GM18870 (cell line): ENCODE measurements around the gene FARS2.
A peak's percentile ranks its signal among the peaks of the same experiment; 100 is the strongest.

Experiments
- ATAC-seq: cut with Tn5 transposase; IDR thresholded peaks from one replicate; pipeline ENCODE4 v1.9.1; 2021; ENCODE audit warnings: moderate library complexity; ENCODE audit not compliant: unreplicated experiment

Gene FARS2

GRCh38 chr6:5459346-5459745, 198.0 kb downstream of the FARS2 start:
- ATAC-seq, result no peak

GRCh38 chr6:5461365-5461764, 200.1 kb downstream of the FARS2 start:
- no peak for ATAC-seq

- ATAC-seq, result no peak
Measured at GRCh38 chr6:5462856-5463255, 201.5 kb downstream of the FARS2 start.

- no peak for ATAC-seq
Measured at GRCh38 chr6:5463690-5464089, 202.4 kb downstream of the FARS2 start.

- no peak for ATAC-seq
Measured at GRCh38 chr6:5464099-5464885, 203.0 kb downstream of the FARS2 start.

- ATAC-seq, result no peak
Measured at GRCh38 chr6:5466281-5467136, 205.2 kb downstream of the FARS2 start.

GRCh38 chr6:5468586-5468985, 207.3 kb downstream of the FARS2 start:
- no peak for ATAC-seq

GRCh38 chr6:5469101-5469846, 208.0 kb downstream of the FARS2 start:
- no peak for ATAC-seq

GRCh38 chr6:5471044-5471443, 209.7 kb downstream of the FARS2 start:
- ATAC-seq, result no peak

- no peak for ATAC-seq
Measured at GRCh38 chr6:5471637-5472398, 210.5 kb downstream of the FARS2 start.

- ATAC-seq, result no peak
Measured at GRCh38 chr6:5472571-5472970, 211.3 kb downstream of the FARS2 start.

GRCh38 chr6:5475779-5476178, 214.5 kb downstream of the FARS2 start:
- ATAC-seq, result no peak

GRCh38 chr6:5478380-5478779, 217.1 kb downstream of the FARS2 start:
- no peak for ATAC-seq

GRCh38 chr6:5481033-5481432, 219.7 kb downstream of the FARS2 start:
- ATAC-seq, result no peak

GRCh38 chr6:5481750-5482149, 220.4 kb downstream of the FARS2 start:
- no peak for ATAC-seq

GRCh38 chr6:5482619-5483018, 221.3 kb downstream of the FARS2 start:
- no peak for ATAC-seq

- no peak for ATAC-seq
Measured at GRCh38 chr6:5484692-5485091, 223.4 kb downstream of the FARS2 start.

- peak; percentile 96 for ATAC-seq
Measured at GRCh38 chr6:5486214-5486613, 224.9 kb downstream of the FARS2 start.

- ATAC-seq, result no peak
Measured at GRCh38 chr6:5490501-5491069, 229.3 kb downstream of the FARS2 start.

- no peak for ATAC-seq
Measured at GRCh38 chr6:5492356-5492755, 231.0 kb downstream of the FARS2 start.
